Measurements from ENCODE around the gene SLIT3.

GRCh38 chr5:168978015-168978414 lies 322.9 kb downstream of the SLIT3 start:
- TF ChIP-seq POLR2A (IDR thresholded peaks at IDR 0.05; ENCODE audit: low read depth, low read length) (no peak), POLR2AphosphoS5 (IDR thresholded peaks at IDR 0.05; ENCODE audit: low read depth, low read length) (no peak), TAF1 (IDR thresholded peaks at IDR 0.05; ENCODE audit: low read depth, low read length) (no peak)

All from GM12891 (cell line).